Neural cell (in vitro differentiated cells): ENCODE measurements around the gene CATSPER1.

Source experiments
- POLR2AphosphoS5 ChIP-seq: IDR thresholded peaks from 2 replicates; pipeline ENCODE4 v1.6.1; 2012
- TF ChIP-seq, protein P1 (sequence below): fragments of 450-650 bp; IDR thresholded peaks from 2 replicates; pipeline ENCODE4 v1.5.1; 2014; ENCODE audit warnings: antibody characterized with exemption, mild to moderate bottlenecking, moderate library complexity; ENCODE audit not compliant: poor library complexity, severe bottlenecking

DNA sequence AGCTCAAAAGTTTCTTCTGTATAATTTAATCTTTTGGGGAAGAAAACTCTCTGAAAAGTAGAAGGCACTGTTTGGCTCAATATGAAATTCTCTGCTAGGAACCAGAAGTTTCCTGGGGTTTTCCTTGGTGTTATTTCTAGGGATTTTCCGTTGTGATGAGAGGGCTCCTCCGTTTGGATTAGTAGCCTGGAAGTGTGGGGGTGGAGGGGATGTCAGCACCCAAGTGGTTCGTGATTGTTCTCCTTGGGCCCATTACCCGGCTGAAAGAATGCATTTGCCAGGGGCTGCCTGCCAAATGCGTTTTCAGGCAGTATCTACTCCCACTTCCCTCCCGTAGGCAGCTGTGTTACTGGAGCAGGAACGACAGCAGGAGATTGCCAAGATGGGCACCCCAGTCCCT is 30.2 kb upstream of the CATSPER1 start:
- no peak for TF ChIP-seq POLR2AphosphoS5
- TF ChIP-seq, protein P1, sequence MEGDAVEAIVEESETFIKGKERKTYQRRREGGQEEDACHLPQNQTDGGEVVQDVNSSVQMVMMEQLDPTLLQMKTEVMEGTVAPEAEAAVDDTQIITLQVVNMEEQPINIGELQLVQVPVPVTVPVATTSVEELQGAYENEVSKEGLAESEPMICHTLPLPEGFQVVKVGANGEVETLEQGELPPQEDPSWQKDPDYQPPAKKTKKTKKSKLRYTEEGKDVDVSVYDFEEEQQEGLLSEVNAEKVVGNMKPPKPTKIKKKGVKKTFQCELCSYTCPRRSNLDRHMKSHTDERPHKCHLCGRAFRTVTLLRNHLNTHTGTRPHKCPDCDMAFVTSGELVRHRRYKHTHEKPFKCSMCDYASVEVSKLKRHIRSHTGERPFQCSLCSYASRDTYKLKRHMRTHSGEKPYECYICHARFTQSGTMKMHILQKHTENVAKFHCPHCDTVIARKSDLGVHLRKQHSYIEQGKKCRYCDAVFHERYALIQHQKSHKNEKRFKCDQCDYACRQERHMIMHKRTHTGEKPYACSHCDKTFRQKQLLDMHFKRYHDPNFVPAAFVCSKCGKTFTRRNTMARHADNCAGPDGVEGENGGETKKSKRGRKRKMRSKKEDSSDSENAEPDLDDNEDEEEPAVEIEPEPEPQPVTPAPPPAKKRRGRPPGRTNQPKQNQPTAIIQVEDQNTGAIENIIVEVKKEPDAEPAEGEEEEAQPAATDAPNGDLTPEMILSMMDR: no peak
